HepG2 (cell line): ENCODE measurements around the gene PFKFB4. TPM values are rescaled to one million over a fixed set of nuclear protein-coding genes. Genes with fewer than 3 reads are reported as not detected.

ENCODE experiments used
- ATAD3A ChIP-seq: sonication (generic); formaldehyde crosslinking; IDR thresholded peaks from 2 replicates; pipeline ENCODE4 v1.4.0; 2020; ENCODE audit warnings: missing genetic modification reagents
- CCDC6 ChIP-seq: sonication (generic); formaldehyde crosslinking; IDR thresholded peaks from 2 replicates; pipeline ENCODE4 v1.8.1; 2022; ENCODE audit warnings: mild to moderate bottlenecking, missing genetic modification reagents, moderate library complexity
- GZF1 ChIP-seq: sonication (generic); formaldehyde crosslinking; IDR thresholded peaks from 2 replicates; pipeline ENCODE4 v1.5.1; 2020; ENCODE audit warnings: mild to moderate bottlenecking, missing genetic modification reagents
- HNRNPL ChIP-seq: fragments of 200-400 bp; formaldehyde crosslinking; IDR thresholded peaks from 2 replicates; pipeline ENCODE4 v1.6.1; 2017; ENCODE audit warnings: mild to moderate bottlenecking, low read depth, low read length
- JARID2 ChIP-seq: sonication (generic); formaldehyde crosslinking; IDR thresholded peaks from 2 replicates; pipeline ENCODE4 v1.8.1; 2023; ENCODE audit warnings: missing genetic modification reagents, inconsistent platforms; ENCODE audit not compliant: insufficient replicate concordance
- KAT2B ChIP-seq: fragments of 150-350 bp; IDR thresholded peaks from 2 replicates; pipeline ENCODE4 v1.6.1; 2014; ENCODE audit warnings: low read depth, low read length, borderline replicate concordance
- MAFF ChIP-seq: IDR thresholded peaks from 2 replicates; pipeline ENCODE4 v1.6.1; 2011; ENCODE audit warnings: low read depth, low read length, improper control_type of control experiment
- MYNN ChIP-seq: sonication (generic); formaldehyde crosslinking; IDR thresholded peaks from 2 replicates; pipeline ENCODE4 v1.4.0; 2020; ENCODE audit warnings: mild to moderate bottlenecking, low read depth, missing genetic modification reagents
- MZF1 ChIP-seq: sonication (generic); formaldehyde crosslinking; IDR thresholded peaks from 2 replicates; pipeline ENCODE4 v1.8.1; 2023; ENCODE audit warnings: mild to moderate bottlenecking, missing genetic modification reagents, borderline replicate concordance
- NFIB ChIP-seq: sonication (generic); formaldehyde crosslinking; IDR thresholded peaks from 2 replicates; pipeline ENCODE4 v1.9.0; 2021; ENCODE audit warnings: missing genetic modification reagents, mild to moderate bottlenecking, borderline replicate concordance
- PAX8 ChIP-seq: sonication (generic); formaldehyde crosslinking; IDR thresholded peaks from 2 replicates; pipeline ENCODE4 v1.8.0; 2022; ENCODE audit warnings: mild to moderate bottlenecking, missing genetic modification reagents, borderline replicate concordance
- RORA ChIP-seq: sonication (generic); formaldehyde crosslinking; IDR thresholded peaks from 2 replicates; pipeline ENCODE4 v1.5.0; 2020; ENCODE audit warnings: mild to moderate bottlenecking, missing genetic modification reagents, moderate library complexity
- SALL1 ChIP-seq: sonication (generic); formaldehyde crosslinking; IDR thresholded peaks from 2 replicates; pipeline ENCODE4 v1.8.0; 2022; ENCODE audit warnings: mild to moderate bottlenecking, missing genetic modification reagents
- SYNCRIP ChIP-seq: fragments of 200-400 bp; formaldehyde crosslinking; IDR thresholded peaks from 2 replicates; pipeline ENCODE4 v1.6.1; 2018; ENCODE audit warnings: mild to moderate bottlenecking, low read depth, low read length; ENCODE audit not compliant: insufficient read depth
- TOE1 ChIP-seq: sonication (generic); formaldehyde crosslinking; IDR thresholded peaks from 2 replicates; pipeline ENCODE4 v1.4.0; 2020; ENCODE audit warnings: mild to moderate bottlenecking, missing genetic modification reagents
- ZBED4 ChIP-seq: sonication (generic); formaldehyde crosslinking; IDR thresholded peaks from 2 replicates; pipeline ENCODE4 v1.4.0; 2020; ENCODE audit warnings: missing genetic modification reagents, borderline replicate concordance
- ZBTB20 ChIP-seq: sonication (generic); formaldehyde crosslinking; IDR thresholded peaks from 2 replicates; pipeline ENCODE4 v1.8.1; 2023; ENCODE audit warnings: missing genetic modification reagents, low read depth, mild to moderate bottlenecking, borderline replicate concordance
- ZBTB8A ChIP-seq: sonication (generic); formaldehyde crosslinking; IDR thresholded peaks from 2 replicates; pipeline ENCODE4 v1.4.0; 2020; ENCODE audit warnings: mild to moderate bottlenecking, low read depth, missing genetic modification reagents, borderline replicate concordance
- ZKSCAN8 ChIP-seq: IDR thresholded peaks from 2 replicates; pipeline ENCODE4 v1.6.1; 2016; ENCODE audit warnings: borderline replicate concordance, missing genetic modification reagents, missing compliant biosample characterization
- ZNF20 ChIP-seq: sonication (generic); formaldehyde crosslinking; IDR thresholded peaks from 2 replicates; pipeline ENCODE4 v1.4.0; 2020; ENCODE audit warnings: mild to moderate bottlenecking, moderate library complexity, missing genetic modification reagents
- ZNF292 ChIP-seq: sonication (generic); formaldehyde crosslinking; IDR thresholded peaks from 2 replicates; pipeline ENCODE4 v1.8.1; 2022; ENCODE audit warnings: mild to moderate bottlenecking, low read depth, missing genetic modification reagents, borderline replicate concordance
- ZNF335 ChIP-seq: sonication (generic); formaldehyde crosslinking; IDR thresholded peaks from 2 replicates; pipeline ENCODE4 v1.4.0; 2020; ENCODE audit warnings: missing genetic modification reagents
- ZNF460 ChIP-seq: sonication (generic); formaldehyde crosslinking; IDR thresholded peaks from 2 replicates; pipeline ENCODE4 v1.5.1; 2020; ENCODE audit warnings: missing genetic modification reagents, mild to moderate bottlenecking, borderline replicate concordance
- polyA plus RNA-seq, 8 experiments: library from polyadenylated mRNA; depleted of rRNA in 3 of 8; stranded (reverse) in 7 of 8; unstranded in 1 of 8; fragments of >200 nt; fragmentation: Illumina TruSeq in 4 of 8; extraction: Trizol in 4 of 8; gene quantifications; 2 replicates each; pipeline versions ENCODE4 v1.2.1 to v1.2.3, GENCODE V29; 2011 to 2016; ENCODE audit warnings: low read depth in 4 of 8, missing spikeins in 1 of 8, mixed read lengths in 1 of 8; ENCODE audit not compliant: insufficient read depth in 1 of 8
- total RNA-seq, 5 experiments: library from RNA; depleted of rRNA; stranded (reverse); fragments of >200 nt; fragmentation: Illumina TruSeq; extraction: Trizol; gene quantifications; 2 replicates each; pipeline ENCODE4 v1.2.3, GENCODE V29; 2016; ENCODE audit warnings: low read depth in 1 of 5

PFKFB4 gene
- total and polyA plus RNA-seq, 2 of the 13 experiments (the other 11 are each of a cell fraction or from before 2014, with no cell fraction given) = 7.1 to 103 TPM

DNA sequence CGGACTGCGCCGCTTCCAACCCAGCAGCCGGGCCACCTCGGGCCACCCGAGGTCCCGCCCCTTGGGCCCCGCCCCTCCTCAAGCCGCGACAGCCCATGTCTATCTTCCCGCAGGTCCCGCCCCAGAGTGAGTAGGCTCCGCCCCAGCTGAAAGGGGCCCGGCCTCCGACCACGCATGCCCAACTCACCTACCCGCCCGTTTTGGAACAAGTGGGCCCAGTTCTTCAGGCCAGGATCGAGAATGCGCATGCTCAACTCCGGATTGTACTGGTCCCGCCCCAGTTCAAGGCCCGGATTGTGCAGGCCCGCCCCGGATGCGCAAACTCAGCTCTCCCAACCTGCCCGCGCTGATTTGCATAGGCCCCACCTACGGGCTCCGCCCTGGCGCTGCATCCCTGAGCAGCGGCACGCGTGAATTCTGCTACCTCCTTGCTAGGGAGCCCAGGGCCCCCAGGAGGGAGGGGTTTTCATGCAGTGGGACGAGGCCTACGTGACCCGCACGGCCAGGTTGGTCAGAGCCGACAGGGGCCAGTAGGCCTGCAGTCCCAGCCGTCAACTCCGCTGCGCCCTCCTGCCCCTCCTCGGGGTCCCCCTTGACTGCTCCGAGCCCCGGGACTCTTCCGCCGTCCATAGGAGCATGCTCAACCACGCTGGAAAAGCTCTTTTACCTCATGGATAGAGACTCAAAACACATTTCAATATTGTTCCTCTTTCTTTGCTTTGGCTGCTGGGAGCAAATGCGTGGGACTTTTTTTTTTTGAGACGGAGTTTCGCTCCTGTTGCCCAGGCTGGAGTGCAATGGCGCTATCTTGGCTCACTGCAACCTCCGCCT, at the start of gene PFKFB4 (continued):
- peak; percentile 96; the same call in 1 of the 2 replicates for TF ChIP-seq ZBED4 (CRISPR knock-in tag)
- no peak; the same call in 1 of the 2 replicates for TF ChIP-seq ZNF460 (CRISPR knock-in tag)
- no peak for TF ChIP-seq RORA
- no peak for TF ChIP-seq GZF1 (CRISPR knock-in tag)
- no peak for TF ChIP-seq SYNCRIP
- TF ChIP-seq MYNN (CRISPR knock-in tag) = no peak
- peak; percentile 24; the same call in 1 of the 2 replicates for TF ChIP-seq ZBTB20 (CRISPR knock-in tag)
- no peak for TF ChIP-seq ZBTB8A
- TF ChIP-seq JARID2 (CRISPR knock-in tag) = no peak
- TF ChIP-seq MAFF = peak; percentile 9; the same call in 1 of the 2 replicates
- TF ChIP-seq ZNF292 (CRISPR knock-in tag) = 0 out of 2 replicates have a peak, but pooled peaks have one; percentile 21
- no peak for TF ChIP-seq HNRNPL
- TF ChIP-seq SALL1 (CRISPR knock-in tag) = peak; percentile 85
- no peak for TF ChIP-seq PAX8 (CRISPR knock-in tag)
- TF ChIP-seq TOE1 (CRISPR knock-in tag) = 0 out of 2 replicates have a peak, but pooled peaks have one; percentile 54
- TF ChIP-seq ZNF20 = no peak
- TF ChIP-seq MZF1 (CRISPR knock-in tag) = no peak
- TF ChIP-seq ZKSCAN8 = peak; percentile 57
- TF ChIP-seq CCDC6 = peak; percentile 28; the same call in 1 of the 2 replicates
- TF ChIP-seq NFIB (CRISPR knock-in tag) = no peak
- no peak for TF ChIP-seq ATAD3A (CRISPR knock-in tag)
- peak; percentile 87 for TF ChIP-seq ZNF335 (CRISPR knock-in tag)
- no peak for TF ChIP-seq KAT2B
